KMS-11 (cell line): Measurements from ENCODE around the gene BNC2.

Source experiments
- H2AFZ ChIP-seq: fragments of 200-600 bp; sonication (generic); 2 replicates; pipeline ENCODE4 v1.6.1; 2016; ENCODE audit warnings: antibody characterized with exemption, mixed run types, low read depth
- H3K27ac ChIP-seq: fragments of 200-600 bp; sonication (generic); 2 replicates; pipeline ENCODE4 v1.6.1; 2016; ENCODE audit warnings: mild to moderate bottlenecking, mixed run types
- H3K27me3 ChIP-seq: fragments of 200-600 bp; sonication (generic); 2 replicates; pipeline ENCODE4 v1.6.1; 2017; ENCODE audit warnings: mild to moderate bottlenecking, low read depth, mixed run types, moderate library complexity; ENCODE audit not compliant: insufficient read depth
- H3K36me3 ChIP-seq: fragments of 200-600 bp; sonication (generic); 2 replicates; pipeline ENCODE4 v1.6.1; 2017; ENCODE audit warnings: mild to moderate bottlenecking, mixed run types; ENCODE audit not compliant: insufficient read depth
- H3K4me1 ChIP-seq: fragments of 200-600 bp; sonication (generic); 2 replicates; pipeline ENCODE4 v1.6.1; 2016; ENCODE audit warnings: mild to moderate bottlenecking, low read depth, mixed run types; ENCODE audit not compliant: poor library complexity, severe bottlenecking
- H3K4me2 ChIP-seq: fragments of 200-600 bp; sonication (generic); 2 replicates; pipeline ENCODE4 v1.7.0; 2016; ENCODE audit warnings: mild to moderate bottlenecking, mixed run types
- H3K4me3 ChIP-seq: fragments of 200-600 bp; sonication (generic); IDR thresholded peaks from 2 replicates; pipeline ENCODE4 v1.6.1; 2017; ENCODE audit warnings: low read depth, low read length, mixed read lengths; ENCODE audit not compliant: insufficient read depth
- H3K79me2 ChIP-seq: fragments of 200-600 bp; sonication (generic); 2 replicates; pipeline ENCODE4 v1.6.1; 2016; ENCODE audit warnings: low read depth, mixed run types; ENCODE audit not compliant: insufficient read depth
- H3K9ac ChIP-seq: fragments of 200-600 bp; sonication (generic); 2 replicates; pipeline ENCODE4 v1.6.1; 2016; ENCODE audit warnings: mild to moderate bottlenecking, mixed run types
- H4K20me1 ChIP-seq: fragments of 200-600 bp; sonication (generic); 2 replicates; pipeline ENCODE4 v1.6.1; 2016; ENCODE audit warnings: mild to moderate bottlenecking, mixed run types; ENCODE audit not compliant: insufficient read depth
- TF ChIP-seq, protein P1 (sequence below): fragments of 200-600 bp; sonication (generic); conservative IDR thresholded peaks from 2 replicates; pipeline ENCODE4 v1.6.1; 2017; ENCODE audit warnings: low read depth, mild to moderate bottlenecking, antibody characterized with exemption, low read length, moderate library complexity, mixed read lengths

BNC2 gene

GRCh38 chr9:16515879-16516301 lies 354.6 kb downstream of the BNC2 start:
- Histone ChIP-seq H3K4me1 (no peaks in the 10 kb centered on the region), H3K4me2 (no peak overlapping the region), H3K4me3 (no peak overlapping the region), H3K9ac (no peak overlapping the region), H2AFZ (no peak overlapping the region), H3K36me3 (no peaks in the 10 kb centered on the region), H4K20me1 (no peaks in the 10 kb centered on the region), H3K27ac (no peak overlapping the region), H3K27me3 (no peaks in the 10 kb centered on the region), H3K79me2 (no peaks in the 10 kb centered on the region)
- TF ChIP-seq, protein P1, sequence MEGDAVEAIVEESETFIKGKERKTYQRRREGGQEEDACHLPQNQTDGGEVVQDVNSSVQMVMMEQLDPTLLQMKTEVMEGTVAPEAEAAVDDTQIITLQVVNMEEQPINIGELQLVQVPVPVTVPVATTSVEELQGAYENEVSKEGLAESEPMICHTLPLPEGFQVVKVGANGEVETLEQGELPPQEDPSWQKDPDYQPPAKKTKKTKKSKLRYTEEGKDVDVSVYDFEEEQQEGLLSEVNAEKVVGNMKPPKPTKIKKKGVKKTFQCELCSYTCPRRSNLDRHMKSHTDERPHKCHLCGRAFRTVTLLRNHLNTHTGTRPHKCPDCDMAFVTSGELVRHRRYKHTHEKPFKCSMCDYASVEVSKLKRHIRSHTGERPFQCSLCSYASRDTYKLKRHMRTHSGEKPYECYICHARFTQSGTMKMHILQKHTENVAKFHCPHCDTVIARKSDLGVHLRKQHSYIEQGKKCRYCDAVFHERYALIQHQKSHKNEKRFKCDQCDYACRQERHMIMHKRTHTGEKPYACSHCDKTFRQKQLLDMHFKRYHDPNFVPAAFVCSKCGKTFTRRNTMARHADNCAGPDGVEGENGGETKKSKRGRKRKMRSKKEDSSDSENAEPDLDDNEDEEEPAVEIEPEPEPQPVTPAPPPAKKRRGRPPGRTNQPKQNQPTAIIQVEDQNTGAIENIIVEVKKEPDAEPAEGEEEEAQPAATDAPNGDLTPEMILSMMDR = no peak

GRCh38 chr9:16515207-16515606 lies 355.3 kb downstream of the BNC2 start:
- Histone ChIP-seq H3K4me2 (no peak overlapping the region), H3K27me3 (no peaks in the 10 kb centered on the region), H3K79me2 (no peaks in the 10 kb centered on the region), H2AFZ (no peak overlapping the region), H3K4me3 (no peak overlapping the region), H3K36me3 (no peaks in the 10 kb centered on the region), H3K4me1 (no peaks in the 10 kb centered on the region), H4K20me1 (no peaks in the 10 kb centered on the region), H3K9ac (no peak overlapping the region), H3K27ac (no peak overlapping the region)
- TF ChIP-seq, protein P1 = no peak

GRCh38 chr9:16514131-16514530 lies 356.3 kb downstream of the BNC2 start:
- Histone ChIP-seq H3K36me3 (no peaks in the 10 kb centered on the region), H3K4me1 (no peaks in the 10 kb centered on the region), H3K9ac (no peak overlapping the region), H3K4me2 (no peak overlapping the region), H4K20me1 (no peaks in the 10 kb centered on the region), H3K79me2 (no peaks in the 10 kb centered on the region), H2AFZ (no peak overlapping the region), H3K4me3 (no peak overlapping the region), H3K27ac (no peak overlapping the region), H3K27me3 (no peaks in the 10 kb centered on the region)
- TF ChIP-seq, protein P1 = no peak

DNA sequence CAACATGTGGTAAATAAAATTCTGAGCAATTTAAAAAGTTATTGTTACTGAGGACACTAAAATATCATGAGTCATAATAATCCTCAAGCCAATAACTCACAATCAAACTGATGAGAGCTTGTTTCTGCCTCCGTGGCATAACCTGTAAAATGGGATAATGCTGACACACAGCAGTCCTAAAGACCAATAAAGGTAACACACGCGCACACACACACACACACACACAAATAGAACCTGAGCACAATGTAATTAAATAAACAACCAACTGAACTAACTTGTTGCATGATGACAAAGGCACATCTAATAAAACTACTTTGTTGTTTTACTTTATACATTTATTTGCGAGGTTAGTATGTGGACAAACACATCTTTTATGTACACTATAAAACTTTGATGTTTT lies 358.2 kb downstream of the BNC2 start:
- no peaks in the 10 kb centered on the region for H3K27me3 ChIP-seq

More for the DNA sequence above, 358.2 kb downstream of the BNC2 start:
- Histone ChIP-seq H3K79me2 (no peaks in the 10 kb centered on the region), H3K9ac (no peak overlapping the region), H3K4me2 (no peak overlapping the region), H3K4me1 (no peaks in the 10 kb centered on the region), H4K20me1 (no peaks in the 10 kb centered on the region), H3K4me3 (no peak overlapping the region), H3K36me3 (no peaks in the 10 kb centered on the region), H3K27ac (no peak overlapping the region), H2AFZ (no peak overlapping the region)
- TF ChIP-seq, protein P1 = no peak
